Hindlimb muscle (tissue), 1 donor: ENCODE results near the gene PAK4. TPM values are rescaled to one million over a fixed set of nuclear protein-coding genes. Genes with fewer than 3 reads are reported as not detected.

Experiments
- DNase-seq: peaks from one replicate; pipeline ENCODE4 v3.0.0-alpha.2; 2013
- polyA plus RNA-seq: library from polyadenylated mRNA; unstranded; fragments of 120-200 nt; gene quantifications from one replicate; pipeline ENCODE4 v1.2.1, GENCODE V29; 2013; ENCODE audit not compliant: insufficient read length

Gene PAK4
- polyA plus RNA-seq, 1 donor = 23.0 TPM

DNA sequence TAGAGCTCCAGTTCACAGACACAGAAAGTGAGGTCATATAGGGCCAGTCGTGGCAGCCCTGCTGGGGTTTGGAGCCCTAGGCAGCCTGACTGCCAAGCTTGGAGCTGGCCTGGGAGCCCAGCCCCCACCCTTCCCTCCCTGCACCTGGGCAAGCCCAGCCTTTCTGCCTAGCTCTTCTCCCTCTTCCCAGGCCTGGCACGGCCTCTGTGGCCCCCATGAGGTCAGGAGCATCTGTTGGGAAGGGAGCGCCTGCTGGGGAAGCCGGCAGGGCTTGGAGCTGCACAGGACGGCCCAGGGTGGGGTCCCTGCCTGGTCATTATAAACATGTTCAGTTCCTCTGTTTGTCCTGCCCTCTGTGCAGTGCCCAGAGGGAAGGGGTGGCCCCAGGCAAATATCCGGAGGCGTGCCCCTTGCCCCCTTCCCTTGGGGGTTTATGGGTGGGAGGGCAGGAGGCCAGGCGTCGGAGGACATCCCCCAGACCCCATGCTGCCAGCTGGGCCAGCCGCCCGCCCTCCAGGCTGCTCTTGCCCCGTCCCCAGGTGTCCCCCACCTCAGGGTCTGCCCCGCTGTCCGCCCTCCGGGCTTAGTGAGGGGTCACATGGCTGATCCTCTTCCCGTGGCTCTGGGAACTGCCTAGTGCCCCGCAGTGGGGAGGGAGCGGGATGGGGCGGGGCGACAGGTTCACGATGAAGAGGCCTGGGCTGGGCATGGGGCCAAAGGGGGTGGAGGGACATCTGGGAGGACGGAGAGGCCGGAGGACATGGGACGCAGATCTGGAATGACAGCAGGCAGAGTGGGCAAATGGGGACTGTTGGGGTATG, 41.2 kb downstream of the PAK4 start:
- peak; percentile 46 for DNase-seq

DNA sequence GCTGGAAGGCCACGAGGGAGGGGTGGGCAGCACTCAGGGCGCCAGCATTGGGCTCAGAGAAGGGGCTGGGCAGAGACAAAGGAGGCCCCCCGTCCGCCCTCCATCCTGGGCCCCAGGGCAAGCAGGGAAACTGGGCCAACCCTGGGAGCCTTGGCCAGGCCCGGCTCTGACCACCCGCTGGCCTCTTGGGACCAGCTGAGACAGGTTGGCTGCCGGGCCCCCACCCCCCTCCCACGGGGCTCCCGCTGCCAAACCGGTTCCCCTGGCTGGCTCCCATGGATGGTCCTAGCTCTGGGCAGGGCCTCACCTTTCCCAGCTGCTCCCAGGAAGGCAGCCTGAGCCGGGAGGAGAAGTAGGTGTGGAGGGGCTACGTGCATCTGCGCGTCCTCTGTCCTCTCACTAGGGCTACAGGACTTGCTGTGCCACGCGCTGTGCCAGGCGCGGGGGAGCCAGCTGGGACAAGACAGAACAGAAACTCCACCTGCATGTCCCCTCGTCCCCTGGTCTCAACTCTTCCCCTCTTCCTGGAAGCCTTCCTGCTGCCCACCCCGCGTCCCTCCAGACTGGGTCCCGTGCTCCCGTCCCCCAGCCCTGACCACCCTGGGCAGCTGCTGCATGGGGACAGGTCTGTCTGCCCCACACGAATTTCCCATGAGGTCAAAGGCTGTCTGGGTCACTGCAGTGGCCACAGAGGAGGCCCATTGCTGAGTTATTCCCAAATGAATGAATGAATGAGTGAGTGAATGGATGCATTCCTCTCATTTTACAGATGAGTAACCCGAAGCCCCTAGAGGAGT, 42.1 kb downstream of the PAK4 start:
- no peak for DNase-seq

DNA sequence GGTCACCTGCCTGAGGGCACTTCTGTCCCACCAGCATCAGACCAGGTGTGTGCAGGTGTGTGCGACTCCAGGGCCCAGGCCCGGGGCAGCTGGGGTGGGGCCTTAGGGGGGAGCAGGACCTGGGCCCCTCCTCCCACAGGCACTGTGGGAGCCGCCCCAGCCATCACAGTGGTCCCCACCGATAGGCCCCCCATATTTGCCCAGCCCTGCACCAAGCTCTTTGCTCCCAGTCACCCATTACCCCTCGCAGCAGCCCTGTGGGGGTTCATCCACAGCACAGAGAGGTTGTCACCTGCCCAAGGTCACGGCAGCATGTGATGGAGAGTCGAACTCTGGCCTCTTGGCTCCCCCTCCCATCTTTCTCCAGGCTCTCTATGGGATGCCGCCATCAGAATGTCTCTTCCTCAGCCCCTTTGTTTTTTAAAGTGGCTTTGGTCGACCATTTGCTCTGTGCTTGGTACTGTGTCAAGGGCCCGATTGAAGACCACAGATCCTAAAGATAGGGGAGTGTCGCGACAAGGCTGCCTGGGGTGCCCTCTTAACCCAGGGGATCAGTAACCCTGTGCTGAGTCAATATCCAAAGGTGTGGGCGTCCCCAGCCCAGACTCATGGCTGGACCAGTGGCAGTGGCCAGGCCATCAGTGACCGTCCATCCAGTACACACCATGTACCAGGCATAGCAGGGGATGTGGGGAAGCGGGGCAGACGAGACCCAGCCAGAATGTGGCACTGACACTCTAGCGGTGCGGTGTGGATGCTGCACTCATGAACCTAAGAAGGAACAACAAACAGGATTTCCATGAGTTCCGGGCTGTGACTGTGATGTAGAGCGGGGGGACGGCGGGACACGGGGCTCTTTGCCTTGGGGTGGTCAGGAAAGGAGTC, 42.9 kb downstream of the PAK4 start:
- DNase-seq = no peak

DNA sequence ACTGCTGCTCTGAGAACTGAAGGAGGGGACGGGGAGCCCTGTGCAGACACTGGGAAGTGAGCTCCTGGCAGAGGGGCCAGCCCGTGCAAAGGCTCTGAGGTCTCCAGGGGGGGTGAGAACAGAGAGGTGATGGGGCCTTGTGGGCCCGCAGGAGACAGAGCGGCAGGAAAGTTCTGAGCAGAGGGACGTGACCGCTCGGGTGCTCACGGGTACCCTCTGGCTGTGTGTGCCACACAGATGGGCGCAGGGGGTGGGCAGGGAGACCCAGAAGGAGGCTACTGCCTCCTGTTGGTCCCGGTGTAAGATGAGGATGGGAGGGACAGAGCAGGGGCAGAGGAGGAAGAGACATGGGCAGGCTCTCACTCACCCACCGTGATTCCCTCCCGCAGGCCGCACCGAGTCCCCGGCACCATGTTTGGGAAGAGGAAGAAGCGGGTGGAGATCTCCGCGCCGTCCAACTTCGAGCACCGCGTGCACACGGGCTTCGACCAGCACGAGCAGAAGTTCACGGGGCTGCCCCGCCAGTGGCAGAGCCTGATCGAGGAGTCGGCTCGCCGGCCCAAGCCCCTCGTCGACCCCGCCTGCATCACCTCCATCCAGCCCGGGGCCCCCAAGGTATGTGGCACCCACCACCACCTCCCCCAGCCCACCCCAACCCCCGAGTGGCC, 43.7 kb downstream of the PAK4 start:
- DNase-seq = no peak

DNA sequence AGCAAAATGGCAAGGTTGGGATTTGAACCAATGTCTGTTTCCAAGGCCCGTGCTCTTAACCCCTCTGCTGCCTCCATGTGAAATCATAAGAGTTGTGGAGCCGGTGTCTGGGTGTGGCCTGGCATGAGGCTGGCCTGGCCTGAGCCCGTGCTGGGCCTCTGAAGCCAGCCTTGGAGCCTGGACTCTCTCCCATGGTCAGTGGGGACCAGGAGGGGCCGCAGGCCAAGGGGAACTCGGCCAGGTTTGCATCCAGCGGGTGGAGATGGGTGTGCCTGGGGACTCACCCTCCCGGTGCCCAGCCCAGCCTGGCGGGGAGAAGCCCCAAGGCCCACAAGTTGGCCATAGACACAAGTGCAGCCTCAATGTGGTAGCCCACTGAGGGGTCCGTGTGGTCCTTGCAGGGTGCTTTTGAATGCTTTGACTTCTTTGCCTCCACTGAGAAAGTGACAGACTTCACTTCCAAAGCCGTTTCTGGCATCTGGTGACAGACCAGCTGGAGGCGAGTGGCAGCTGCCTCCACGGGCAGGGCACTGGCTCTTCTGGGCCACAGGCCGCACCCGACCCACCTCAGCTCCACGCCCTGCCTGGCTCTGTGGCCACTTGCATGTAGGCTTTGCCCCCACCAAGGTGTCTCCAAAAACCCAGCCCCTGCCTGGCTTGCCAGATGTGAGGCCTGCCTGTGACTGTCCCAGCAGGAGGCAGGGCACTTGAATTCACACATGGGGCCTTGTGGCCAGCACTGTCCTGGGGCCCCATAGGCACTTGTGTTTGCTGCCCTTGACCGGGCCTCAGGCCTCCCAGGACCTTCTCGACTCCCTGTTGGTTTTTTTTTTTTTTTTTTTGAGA, 45.0 kb downstream of the PAK4 start:
- DNase-seq = no peak

DNA sequence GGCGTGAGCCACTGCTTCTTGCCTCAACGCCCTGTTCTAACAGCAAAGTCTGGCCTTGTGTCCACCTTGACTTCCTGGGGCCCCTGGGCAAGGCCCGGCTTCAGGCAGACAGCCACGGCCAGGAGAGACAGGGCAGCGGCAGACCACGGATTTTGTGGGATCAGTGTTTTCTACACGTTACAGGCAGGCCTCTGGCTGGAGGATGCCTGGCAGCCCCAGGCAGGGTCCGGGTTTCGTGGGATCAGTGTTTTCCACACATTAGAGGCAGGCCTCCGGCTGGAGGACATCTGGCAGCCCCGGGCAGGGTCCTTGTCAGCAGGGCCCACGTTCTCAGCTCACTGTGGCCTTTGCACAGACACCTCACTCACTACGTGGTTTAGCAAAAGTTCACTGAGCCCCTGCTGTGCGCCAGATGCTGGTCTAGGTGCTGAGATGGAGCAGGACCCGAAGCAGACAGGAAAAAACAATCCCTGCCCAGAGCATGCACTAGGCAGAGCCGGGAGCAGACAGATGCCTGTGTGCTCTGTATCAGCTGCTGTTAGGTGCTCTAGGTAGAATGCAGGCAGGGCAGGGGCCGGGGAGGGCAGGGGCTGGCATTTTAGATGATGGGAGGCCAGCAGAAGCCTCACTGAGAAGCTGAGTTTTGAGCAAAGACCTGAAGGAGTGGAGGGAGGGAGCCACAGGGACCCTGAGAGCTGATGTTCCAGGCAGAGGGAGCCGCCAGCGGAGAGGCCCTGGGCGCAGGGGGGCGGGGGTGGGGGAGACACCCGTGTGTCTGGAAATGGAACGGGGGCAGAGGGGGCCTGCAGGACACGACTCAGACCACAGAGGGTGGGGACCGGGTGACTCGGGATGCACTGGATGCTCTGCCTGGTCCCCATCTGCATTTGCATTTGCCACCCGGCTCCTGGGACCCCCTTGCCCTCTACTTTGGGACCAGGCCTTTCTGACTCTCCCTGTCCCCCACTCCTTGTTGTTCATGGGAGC, 46.2 kb downstream of the PAK4 start:
- DNase-seq = no peak

DNA sequence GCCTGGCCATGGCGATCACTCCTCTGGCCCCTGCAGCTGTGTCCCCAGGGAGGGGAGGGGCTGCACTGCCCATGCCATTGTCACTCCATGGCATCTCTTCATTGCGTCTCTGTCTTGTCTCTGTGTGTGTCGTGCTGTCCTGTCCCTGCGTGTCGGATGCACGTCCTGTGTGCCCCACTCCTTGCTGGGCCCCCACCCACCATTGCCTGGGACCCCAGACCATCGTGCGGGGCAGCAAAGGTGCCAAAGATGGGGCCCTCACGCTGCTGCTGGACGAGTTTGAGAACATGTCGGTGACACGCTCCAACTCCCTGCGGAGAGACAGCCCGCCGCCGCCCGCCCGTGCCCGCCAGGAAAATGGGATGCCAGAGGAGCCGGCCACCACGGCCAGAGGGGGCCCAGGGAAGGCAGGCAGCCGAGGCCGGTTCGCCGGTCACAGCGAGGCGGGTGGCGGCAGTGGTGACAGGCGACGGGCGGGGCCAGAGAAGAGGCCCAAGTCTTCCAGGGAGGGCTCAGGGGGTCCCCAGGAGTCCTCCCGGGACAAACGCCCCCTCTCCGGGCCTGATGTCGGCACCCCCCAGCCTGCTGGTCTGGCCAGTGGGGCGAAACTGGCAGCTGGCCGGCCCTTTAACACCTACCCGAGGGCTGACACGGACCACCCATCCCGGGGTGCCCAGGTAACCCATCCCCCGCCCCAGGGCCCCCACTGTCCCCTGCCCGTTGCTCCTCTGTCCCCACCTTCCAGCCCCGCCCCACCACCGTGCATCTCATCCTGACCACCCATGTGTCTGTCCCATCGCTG, 47.3 kb downstream of the PAK4 start:
- no peak for DNase-seq

DNA sequence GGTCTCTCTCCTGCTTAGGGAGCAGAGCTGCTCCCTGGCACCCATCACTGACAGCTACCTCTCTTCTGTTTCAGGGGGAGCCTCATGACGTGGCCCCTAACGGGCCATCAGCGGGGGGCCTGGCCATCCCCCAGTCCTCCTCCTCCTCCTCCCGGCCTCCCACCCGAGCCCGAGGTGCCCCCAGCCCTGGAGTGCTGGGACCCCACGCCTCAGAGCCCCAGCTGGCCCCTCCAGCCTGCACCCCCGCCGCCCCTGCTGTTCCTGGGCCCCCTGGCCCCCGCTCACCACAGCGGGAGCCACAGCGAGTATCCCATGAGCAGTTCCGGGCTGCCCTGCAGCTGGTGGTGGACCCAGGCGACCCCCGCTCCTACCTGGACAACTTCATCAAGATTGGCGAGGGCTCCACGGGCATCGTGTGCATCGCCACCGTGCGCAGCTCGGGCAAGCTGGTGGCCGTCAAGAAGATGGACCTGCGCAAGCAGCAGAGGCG, 48.0 kb downstream of the PAK4 start:
- no peak for DNase-seq

DNA sequence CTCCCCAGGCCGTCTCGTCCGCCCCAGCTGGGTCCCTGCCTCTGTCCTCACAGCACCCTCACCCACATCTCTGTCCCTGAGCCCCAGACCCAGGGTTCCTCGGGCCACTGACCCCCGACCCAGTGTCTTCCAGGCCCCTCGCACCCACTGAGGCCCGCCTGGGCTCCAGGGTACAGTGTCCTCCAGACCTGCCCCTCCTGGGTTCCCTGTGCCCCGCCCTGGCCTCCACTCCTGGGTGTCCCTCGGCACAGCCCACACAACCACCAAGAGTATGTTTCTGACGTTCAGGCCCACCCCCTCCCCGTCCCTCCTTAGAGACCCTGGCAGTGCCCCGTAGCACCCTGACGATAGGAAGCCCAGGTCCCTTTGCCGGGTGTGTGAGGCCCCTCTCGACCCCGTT, 48.6 kb downstream of the PAK4 start:
- no peak for DNase-seq

DNA sequence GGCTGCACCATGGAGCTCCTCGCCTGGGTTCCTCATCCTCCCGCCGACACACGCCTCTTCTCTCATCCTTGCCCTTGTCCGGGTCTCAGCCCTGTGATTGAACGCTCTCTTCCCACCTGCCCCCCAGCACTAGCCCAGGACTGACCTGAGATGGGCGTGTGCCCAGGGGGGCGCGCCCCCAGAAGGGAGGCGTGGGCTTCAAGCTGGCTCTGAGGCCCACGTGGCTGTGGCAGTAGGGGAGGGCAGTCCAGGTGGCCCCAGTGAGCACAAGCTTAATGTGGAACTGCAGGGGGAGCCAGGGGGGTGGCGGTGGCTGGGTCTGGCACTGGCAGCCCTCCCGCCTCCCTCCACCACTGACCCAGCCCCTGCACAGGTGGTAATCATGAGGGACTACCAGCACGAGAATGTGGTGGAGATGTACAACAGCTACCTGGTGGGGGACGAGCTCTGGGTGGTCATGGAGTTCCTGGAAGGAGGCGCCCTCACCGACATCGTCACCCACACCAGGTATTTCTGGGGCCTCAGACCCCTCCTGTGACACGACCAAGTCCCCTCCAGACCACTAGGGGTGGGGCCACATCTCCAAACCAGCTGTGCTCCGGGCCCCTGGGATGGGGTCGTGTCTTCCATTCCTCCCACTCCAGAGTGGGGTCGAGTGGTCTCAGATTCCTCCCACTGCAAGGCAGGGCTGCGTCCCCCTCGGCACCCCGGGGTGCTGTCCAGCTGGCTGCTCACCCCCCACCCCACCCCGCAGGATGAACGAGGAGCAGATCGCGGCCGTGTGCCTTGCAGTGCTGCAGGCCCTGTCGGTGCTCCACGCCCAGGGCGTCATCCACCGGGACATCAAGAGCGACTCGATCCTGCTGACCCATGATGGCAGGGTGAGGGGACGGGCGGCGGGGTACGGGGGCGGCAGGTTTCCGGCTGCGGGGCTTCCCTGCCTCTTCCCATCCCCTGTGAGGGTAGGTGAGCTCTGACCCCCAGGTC, 49.3 kb downstream of the PAK4 start:
- no peak for DNase-seq

DNA sequence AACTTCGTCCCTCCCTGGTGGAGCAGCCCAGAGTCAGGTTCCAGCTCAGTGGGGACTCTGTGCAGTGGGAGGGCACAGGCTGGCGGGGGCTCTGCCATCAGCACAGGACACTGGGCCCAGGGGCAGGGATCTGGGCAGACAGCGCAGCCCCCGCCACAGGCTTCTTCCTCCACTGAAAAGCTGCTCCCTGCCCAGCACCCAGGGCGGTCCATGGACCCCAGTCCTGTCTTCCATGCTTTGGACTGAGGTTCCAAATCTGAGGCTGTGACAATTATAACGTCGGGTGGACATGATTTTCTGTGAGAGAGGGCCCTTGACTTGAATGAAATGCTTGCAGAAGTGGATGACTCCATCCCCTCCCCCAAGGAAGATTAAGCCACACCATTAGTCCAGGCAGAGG, 50.0 kb downstream of the PAK4 start:
- DNase-seq = no peak

DNA sequence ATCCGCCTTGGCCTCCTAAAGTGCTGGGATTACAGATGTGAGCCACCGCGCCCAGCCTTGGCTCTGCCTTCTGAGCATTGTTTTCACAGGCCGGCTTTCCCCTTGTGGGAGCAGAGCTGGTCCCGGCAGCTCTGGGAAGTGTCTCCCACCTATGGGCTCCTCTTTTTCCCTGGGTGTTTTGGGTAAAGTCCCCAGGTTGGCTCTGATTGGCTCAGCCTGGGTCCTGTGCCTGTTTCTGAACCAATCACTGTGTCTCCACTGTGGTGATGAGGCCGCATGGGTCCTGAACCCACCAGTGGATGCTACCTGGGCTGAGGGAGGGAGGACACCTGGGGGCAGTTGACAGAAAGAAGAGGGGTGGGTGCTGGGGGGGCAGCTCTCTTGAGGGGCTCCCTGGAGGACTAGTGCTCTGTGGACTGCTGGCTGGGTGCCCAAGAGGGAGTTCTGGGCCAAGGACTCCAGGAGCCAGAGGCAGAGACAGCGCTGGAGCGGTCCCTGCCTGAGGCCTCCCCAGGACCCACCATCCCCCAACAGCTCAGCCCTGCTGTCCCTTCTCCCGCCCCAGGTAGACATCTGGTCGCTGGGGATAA, 51.6 kb downstream of the PAK4 start:
- no peak for DNase-seq

DNA sequence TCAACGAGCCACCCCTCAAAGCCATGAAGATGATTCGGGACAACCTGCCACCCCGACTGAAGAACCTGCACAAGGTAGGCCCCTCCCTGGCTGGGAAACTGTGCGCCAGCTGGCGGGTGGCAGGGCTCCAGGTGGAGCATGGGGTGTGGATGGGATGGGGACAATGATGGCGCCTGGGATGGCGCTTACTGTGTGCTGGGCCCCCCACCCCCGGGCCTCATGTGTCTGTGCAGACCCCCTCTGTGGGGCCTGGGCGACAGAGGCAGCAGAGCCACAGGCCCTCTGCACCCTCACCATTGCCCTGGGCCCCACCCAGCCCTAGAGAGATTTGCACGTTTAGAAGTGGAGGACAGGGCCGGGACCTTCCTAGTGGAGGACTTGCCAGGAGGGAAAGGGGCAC, 52.1 kb downstream of the PAK4 start:
- no peak for DNase-seq

DNA sequence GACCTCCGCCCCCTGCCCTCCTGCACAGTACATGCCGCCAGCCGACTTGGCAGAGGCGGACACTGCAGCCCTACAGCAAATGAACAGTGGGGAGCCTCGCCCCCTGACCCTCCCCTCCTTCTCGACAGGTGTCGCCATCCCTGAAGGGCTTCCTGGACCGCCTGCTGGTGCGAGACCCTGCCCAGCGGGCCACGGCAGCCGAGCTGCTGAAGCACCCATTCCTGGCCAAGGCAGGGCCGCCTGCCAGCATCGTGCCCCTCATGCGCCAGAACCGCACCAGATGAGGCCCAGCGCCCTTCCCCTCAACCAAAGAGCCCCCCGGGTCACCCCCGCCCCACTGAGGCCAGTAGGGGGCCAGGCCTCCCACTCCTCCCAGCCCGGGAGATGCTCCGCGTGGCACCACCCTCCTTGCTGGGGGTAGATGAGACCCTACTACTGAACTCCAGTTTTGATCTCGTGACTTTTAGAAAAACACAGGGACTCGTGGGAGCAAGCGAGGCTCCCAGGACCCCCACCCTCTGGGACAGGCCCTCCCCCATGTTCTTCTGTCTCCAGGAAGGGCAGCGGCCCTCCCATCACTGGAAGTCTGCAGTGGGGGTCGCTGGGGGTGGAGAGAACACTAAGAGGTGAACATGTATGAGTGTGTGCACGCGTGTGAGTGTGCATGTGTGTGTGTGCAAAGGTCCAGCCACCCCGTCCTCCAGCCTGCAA, 52.9 kb downstream of the PAK4 start:
- DNase-seq = no peak

DNA sequence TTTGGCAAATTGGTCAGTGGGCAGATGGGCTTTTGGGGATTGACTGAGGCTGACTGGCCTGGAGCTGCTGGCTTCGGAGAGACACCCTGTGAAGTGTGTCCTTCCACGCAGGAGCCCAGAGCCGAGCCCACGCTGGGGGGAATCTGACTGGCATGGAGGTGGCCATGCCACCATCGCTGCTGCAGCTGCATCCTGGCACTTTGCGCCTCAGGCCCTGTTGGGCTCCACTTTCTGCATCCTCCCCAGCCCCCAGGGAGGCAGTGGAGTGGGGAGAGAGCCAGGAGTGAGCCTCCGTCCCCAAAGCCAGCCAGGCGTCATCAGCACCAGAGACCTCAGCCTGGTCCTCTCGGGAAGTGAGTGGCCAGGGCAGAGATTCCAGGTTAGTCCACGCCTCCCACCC, 54.2 kb downstream of the PAK4 start:
- no peak for DNase-seq

DNA sequence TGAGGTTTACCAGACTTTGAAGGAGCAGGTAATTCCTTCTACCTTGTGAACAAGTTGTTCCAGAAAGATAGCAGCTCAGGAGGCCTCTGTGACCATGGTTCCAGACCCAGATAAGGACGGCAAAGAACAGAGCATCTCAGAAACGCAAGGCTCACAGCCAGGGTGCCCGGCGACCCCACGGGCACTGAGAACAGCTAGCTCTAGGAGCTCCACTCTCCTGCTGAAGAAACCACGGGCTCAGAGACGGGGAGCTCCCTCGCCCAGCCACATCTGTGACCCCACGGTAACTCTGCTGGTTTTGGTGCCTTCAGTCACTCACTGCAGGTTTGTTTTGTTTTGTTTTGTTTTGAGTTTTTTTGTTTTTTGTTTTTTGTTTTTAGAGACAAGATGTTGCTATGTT, 55.2 kb downstream of the PAK4 start:
- DNase-seq = no peak
